ENCODE measurements around the gene HMX1.
A peak's percentile ranks its signal among the peaks of the same experiment; 100 is the strongest.

Gene HMX1

GRCh38 chr4:8837181-8837841 lies 34.3 kb downstream of the HMX1 start:
- no peak overlapping the region for H3K4me2 ChIP-seq (ENCODE audit: low read length)
- no peak overlapping the region for H3K56ac ChIP-seq (ENCODE audit: low read length)
- no peaks in the 10 kb centered on the region for H3K79me1 ChIP-seq (ENCODE audit: low read length)
- no peak overlapping the region for H3K4me3 ChIP-seq (ENCODE audit: low read length)
- H3K4me1 ChIP-seq (ENCODE audit: control insufficient read depth, low read depth, low read length) = no peaks in the 10 kb centered on the region
- H2AK5ac ChIP-seq (ENCODE audit: low read length) = no peak overlapping the region
- no peaks in the 10 kb centered on the region for H3K36me3 ChIP-seq (ENCODE audit: control insufficient read depth, insufficient read depth, low read length)
- DNase-seq = peak; percentile 59
- H2BK5ac ChIP-seq (ENCODE audit: low read length) = no peak overlapping the region
- H2BK15ac ChIP-seq (replicated peaks; ENCODE audit: low read depth) = no peak overlapping the region
- no peak overlapping the region for H3K4ac ChIP-seq (ENCODE audit: low read depth, low read length)
- no peak overlapping the region for H2BK120ac ChIP-seq (ENCODE audit: low read depth, low read length)
- H3K27me3 ChIP-seq (ENCODE audit: insufficient read depth, low read length, poor library complexity) = no peaks in the 10 kb centered on the region
- no peak overlapping the region for H3K23ac ChIP-seq (ENCODE audit: low read length)
- H4K5ac ChIP-seq (ENCODE audit: low read length) = no peak overlapping the region
- no peak overlapping the region for H3K9ac ChIP-seq (ENCODE audit: low read length)
- H4K8ac ChIP-seq (ENCODE audit: low read depth, low read length) = no peak overlapping the region
- no CpG with 5 or more reads among the region's 19 CpGs for WGBS (ENCODE audit: extremely low coverage, insufficient coverage, low lambda C conversion rate)
- H3K18ac ChIP-seq (ENCODE audit: low read length) = no peak overlapping the region
- no peak overlapping the region for H3K27ac ChIP-seq (ENCODE audit: low read depth, low read length)
- H3K79me2 ChIP-seq (ENCODE audit: control insufficient read depth, insufficient read depth, low read length) = no peaks in the 10 kb centered on the region

GRCh38 chr4:8836664-8837171 lies 34.9 kb downstream of the HMX1 start:
- no peaks in the 10 kb centered on the region for H3K27me3 ChIP-seq (ENCODE audit: insufficient read depth, low read length, poor library complexity)
- no peaks in the 10 kb centered on the region for H3K4me1 ChIP-seq (ENCODE audit: control insufficient read depth, low read depth, low read length)
- H4K8ac ChIP-seq (ENCODE audit: low read depth, low read length) = no peak overlapping the region
- no peak overlapping the region for H2BK120ac ChIP-seq (ENCODE audit: low read depth, low read length)
- H3K9ac ChIP-seq (ENCODE audit: low read length) = no peak overlapping the region
- no peaks in the 10 kb centered on the region for H3K79me1 ChIP-seq (ENCODE audit: low read length)
- no peak overlapping the region for H2BK5ac ChIP-seq (ENCODE audit: low read length)
- H2BK15ac ChIP-seq (replicated peaks; ENCODE audit: low read depth) = no peak overlapping the region
- H3K23ac ChIP-seq (ENCODE audit: low read length) = no peak overlapping the region
- no peak overlapping the region for H3K56ac ChIP-seq (ENCODE audit: low read length)
- no peak overlapping the region for H2AK5ac ChIP-seq (ENCODE audit: low read length)
- no CpG with 5 or more reads among the region's 18 CpGs for WGBS (ENCODE audit: extremely low coverage, insufficient coverage, low lambda C conversion rate)
- no peak overlapping the region for H3K4ac ChIP-seq (ENCODE audit: low read depth, low read length)
- H3K4me2 ChIP-seq (ENCODE audit: low read length) = no peak overlapping the region
- no peak overlapping the region for H3K18ac ChIP-seq (ENCODE audit: low read length)
- no peak overlapping the region for H3K27ac ChIP-seq (ENCODE audit: low read depth, low read length)
- H4K5ac ChIP-seq (ENCODE audit: low read length) = no peak overlapping the region
- H3K4me3 ChIP-seq (ENCODE audit: low read length) = no peak overlapping the region
- DNase-seq = no peak
- H3K36me3 ChIP-seq (ENCODE audit: control insufficient read depth, insufficient read depth, low read length) = no peaks in the 10 kb centered on the region
- H3K79me2 ChIP-seq (ENCODE audit: control insufficient read depth, insufficient read depth, low read length) = no peaks in the 10 kb centered on the region

GRCh38 chr4:8835521-8836365 lies 35.9 kb downstream of the HMX1 start:
- Histone ChIP-seq H4K8ac (ENCODE audit: low read depth, low read length) (no peak overlapping the region), H3K4ac (ENCODE audit: low read depth, low read length) (no peak overlapping the region), H3K23ac (ENCODE audit: low read length) (no peak overlapping the region), H3K36me3 (ENCODE audit: control insufficient read depth, insufficient read depth, low read length) (no peaks in the 10 kb centered on the region), H3K9ac (ENCODE audit: low read length) (no peak overlapping the region), H3K4me1 (ENCODE audit: control insufficient read depth, low read depth, low read length) (no peaks in the 10 kb centered on the region), H3K79me1 (ENCODE audit: low read length) (no peaks in the 10 kb centered on the region), H2AK5ac (ENCODE audit: low read length) (no peak overlapping the region), H2BK5ac (ENCODE audit: low read length) (no peak overlapping the region), H2BK120ac (ENCODE audit: low read depth, low read length) (no peak overlapping the region), H3K4me3 (ENCODE audit: low read length) (no peak overlapping the region), H4K5ac (ENCODE audit: low read length) (no peak overlapping the region), H2BK15ac (replicated peaks; ENCODE audit: low read depth) (no peak overlapping the region), H3K18ac (ENCODE audit: low read length) (no peak overlapping the region), H3K56ac (ENCODE audit: low read length) (no peak overlapping the region), H3K79me2 (ENCODE audit: control insufficient read depth, insufficient read depth, low read length) (no peaks in the 10 kb centered on the region), H3K27me3 (ENCODE audit: insufficient read depth, low read length, poor library complexity) (no peaks in the 10 kb centered on the region), H3K27ac (ENCODE audit: low read depth, low read length) (no peak overlapping the region), H3K4me2 (ENCODE audit: low read length) (no peak overlapping the region)
- WGBS (ENCODE audit: extremely low coverage, insufficient coverage, low lambda C conversion rate) = no CpG with 5 or more reads among the region's 15 CpGs
- DNase-seq = no peak

- Histone ChIP-seq H3K56ac (ENCODE audit: low read length) (no peak overlapping the region), H3K18ac (ENCODE audit: low read length) (no peak overlapping the region), H3K27me3 (ENCODE audit: insufficient read depth, low read length, poor library complexity) (no peaks in the 10 kb centered on the region), H3K9ac (ENCODE audit: low read length) (no peak overlapping the region), H3K79me2 (ENCODE audit: control insufficient read depth, insufficient read depth, low read length) (no peaks in the 10 kb centered on the region), H3K79me1 (ENCODE audit: low read length) (no peaks in the 10 kb centered on the region), H2AK5ac (ENCODE audit: low read length) (no peak overlapping the region), H2BK5ac (ENCODE audit: low read length) (no peak overlapping the region), H4K5ac (ENCODE audit: low read length) (no peak overlapping the region), H3K4me1 (ENCODE audit: control insufficient read depth, low read depth, low read length) (no peaks in the 10 kb centered on the region), H4K8ac (ENCODE audit: low read depth, low read length) (no peak overlapping the region), H3K27ac (ENCODE audit: low read depth, low read length) (no peak overlapping the region), H3K36me3 (ENCODE audit: control insufficient read depth, insufficient read depth, low read length) (no peaks in the 10 kb centered on the region), H3K4ac (ENCODE audit: low read depth, low read length) (no peak overlapping the region), H3K4me2 (ENCODE audit: low read length) (no peak overlapping the region), H3K23ac (ENCODE audit: low read length) (no peak overlapping the region), H2BK15ac (replicated peaks; ENCODE audit: low read depth) (no peak overlapping the region), H2BK120ac (ENCODE audit: low read depth, low read length) (no peak overlapping the region), H3K4me3 (ENCODE audit: low read length) (no peak overlapping the region)
- no peak for DNase-seq
- no CpG with 5 or more reads among the region's 11 CpGs for WGBS (ENCODE audit: extremely low coverage, insufficient coverage, low lambda C conversion rate)
These were observed 36.9 kb downstream of the HMX1 start for GRCh38 chr4:8834681-8835220.

GRCh38 chr4:8832113-8832915 lies 39.3 kb downstream of the HMX1 start:
- WGBS (ENCODE audit: extremely low coverage, insufficient coverage, low lambda C conversion rate) = no CpG with 5 or more reads among the region's 18 CpGs
- DNase-seq = no peak
- no peak overlapping the region for H2BK120ac ChIP-seq (ENCODE audit: low read depth, low read length)

More at GRCh38 chr4:8832113-8832915, 39.3 kb downstream of the HMX1 start:
- Histone ChIP-seq H3K4ac (ENCODE audit: low read depth, low read length) (no peak overlapping the region), H3K27ac (ENCODE audit: low read depth, low read length) (no peak overlapping the region), H4K5ac (ENCODE audit: low read length) (no peak overlapping the region), H3K4me2 (ENCODE audit: low read length) (no peak overlapping the region), H3K36me3 (ENCODE audit: control insufficient read depth, insufficient read depth, low read length) (no peaks in the 10 kb centered on the region), H3K79me1 (ENCODE audit: low read length) (no peaks in the 10 kb centered on the region), H2AK5ac (ENCODE audit: low read length) (no peak overlapping the region), H3K79me2 (ENCODE audit: control insufficient read depth, insufficient read depth, low read length) (no peaks in the 10 kb centered on the region), H3K4me1 (ENCODE audit: control insufficient read depth, low read depth, low read length) (no peaks in the 10 kb centered on the region), H3K27me3 (ENCODE audit: insufficient read depth, low read length, poor library complexity) (no peaks in the 10 kb centered on the region), H2BK5ac (ENCODE audit: low read length) (no peak overlapping the region), H3K56ac (ENCODE audit: low read length) (no peak overlapping the region), H3K18ac (ENCODE audit: low read length) (no peak overlapping the region), H4K8ac (ENCODE audit: low read depth, low read length) (no peak overlapping the region), H3K23ac (ENCODE audit: low read length) (no peak overlapping the region), H3K4me3 (ENCODE audit: low read length) (no peak overlapping the region), H3K9ac (ENCODE audit: low read length) (no peak overlapping the region), H2BK15ac (replicated peaks; ENCODE audit: low read depth) (no peak overlapping the region)
